GM12875 (cell line): Measurements from ENCODE around the gene STX10.

Experiments used
- H3K4me3 ChIP-seq: one replicate; pipeline ENCODE4 v1.5.1; 2011; ENCODE audit warnings: low read depth, low read length, control low read depth
- CTCF ChIP-seq: IDR thresholded peaks from 2 replicates; pipeline ENCODE4 v1.5.1; 2011; ENCODE audit warnings: low read depth, mild to moderate bottlenecking, control low read depth, inconsistent platforms, low read length, moderate library complexity, borderline replicate concordance; ENCODE audit not compliant: insufficient read depth

STX10 gene

GRCh38 chr19:13101590-13102415, 48.4 kb downstream of the STX10 start:
- no peak for TF ChIP-seq CTCF
- H3K4me3 ChIP-seq = peak overlapping the region; percentile 66

- TF ChIP-seq CTCF = peak; percentile 58
- H3K4me3 ChIP-seq = peak overlapping the region; percentile 66
Observed at GRCh38 chr19:13100841-13101589, 49.2 kb downstream of the STX10 start.

- TF ChIP-seq CTCF = no peak
- peak overlapping the region; percentile 40 for H3K4me3 ChIP-seq
Observed at GRCh38 chr19:13100031-13100588, 50.1 kb downstream of the STX10 start.

- TF ChIP-seq CTCF = no peak
- H3K4me3 ChIP-seq = peak overlapping the region; percentile 40
Observed at GRCh38 chr19:13099073-13099999, 50.8 kb downstream of the STX10 start.

- no peak for TF ChIP-seq CTCF
- peak overlapping the region; percentile 40 for H3K4me3 ChIP-seq
Observed at GRCh38 chr19:13098277-13099072, 51.7 kb downstream of the STX10 start.
